GM12874 (cell line): ENCODE measurements around the gene THRB.

Experiments used
- CTCF ChIP-seq: IDR thresholded peaks from 2 replicates; pipeline ENCODE4 v1.5.1; 2011; ENCODE audit warnings: low read depth, mild to moderate bottlenecking, control low read depth, low read length, moderate library complexity; ENCODE audit not compliant: insufficient read depth

The THRB gene

GRCh38 chr3:24286405-24286804 is 208.2 kb downstream of the THRB start:
- TF ChIP-seq CTCF = no peak

DNA sequence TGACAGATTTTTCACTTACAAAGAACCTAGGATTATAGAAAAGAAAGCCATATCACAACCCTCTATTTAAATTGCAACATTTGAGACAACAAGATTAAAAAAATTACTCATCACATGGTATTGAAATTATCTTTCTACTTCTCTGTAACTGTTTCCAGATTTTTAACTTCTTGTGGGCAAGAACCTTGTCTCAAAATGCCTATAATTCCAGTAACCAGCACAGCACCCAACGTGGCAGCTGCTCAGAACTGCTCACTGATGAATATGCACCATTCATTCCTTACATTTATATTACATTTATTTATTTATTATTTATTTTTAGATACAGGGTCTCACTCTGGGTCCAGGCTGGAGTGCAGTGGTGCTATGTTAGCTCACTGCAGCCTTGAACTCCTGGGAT is 216.1 kb downstream of the THRB start:
- TF ChIP-seq CTCF = no peak

- TF ChIP-seq CTCF = no peak
These were observed 221.2 kb downstream of the THRB start for GRCh38 chr3:24273491-24273890.

GRCh38 chr3:24272875-24273274 is 221.8 kb downstream of the THRB start:
- no peak for TF ChIP-seq CTCF

DNA sequence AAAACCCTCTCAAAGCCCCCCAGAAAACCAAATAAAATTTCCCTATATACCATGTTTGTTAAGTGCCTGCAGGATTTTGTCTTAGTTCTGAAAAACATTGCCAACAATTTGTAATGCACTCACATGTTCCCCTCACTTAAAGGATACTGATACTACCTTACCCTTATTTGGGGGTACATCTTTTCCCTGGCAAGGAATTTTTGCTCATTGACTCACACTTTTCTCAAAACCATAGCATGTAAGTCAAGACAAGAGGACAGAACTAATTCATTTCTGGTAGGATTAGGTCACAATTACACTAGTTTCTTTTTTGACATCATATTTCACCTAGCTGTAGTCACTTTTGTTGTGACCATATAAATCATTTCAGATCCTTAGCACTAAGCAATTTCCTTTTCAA is 222.2 kb downstream of the THRB start:
- TF ChIP-seq CTCF = no peak

- no peak for TF ChIP-seq CTCF
These were observed 223.4 kb downstream of the THRB start for GRCh38 chr3:24271228-24271627.

DNA sequence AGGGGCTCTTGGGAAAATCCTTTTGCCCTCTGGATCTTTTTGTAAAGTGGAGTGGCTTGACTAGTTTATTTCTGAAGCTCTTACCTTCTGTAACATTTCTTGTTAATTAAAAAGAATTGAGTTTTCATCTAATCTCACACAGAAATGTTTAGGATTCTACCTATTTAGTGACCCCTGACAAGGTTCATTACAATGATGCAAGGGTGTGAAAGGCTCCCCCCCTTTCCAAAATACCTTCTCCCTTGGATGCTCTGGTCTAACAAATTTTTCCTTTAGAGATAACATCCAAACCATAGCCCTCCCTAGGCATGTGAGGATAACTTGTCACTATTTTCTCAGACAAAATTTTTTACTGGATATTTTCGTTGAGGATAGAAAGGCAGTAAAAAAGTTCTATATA is 223.9 kb downstream of the THRB start:
- TF ChIP-seq CTCF = no peak

DNA sequence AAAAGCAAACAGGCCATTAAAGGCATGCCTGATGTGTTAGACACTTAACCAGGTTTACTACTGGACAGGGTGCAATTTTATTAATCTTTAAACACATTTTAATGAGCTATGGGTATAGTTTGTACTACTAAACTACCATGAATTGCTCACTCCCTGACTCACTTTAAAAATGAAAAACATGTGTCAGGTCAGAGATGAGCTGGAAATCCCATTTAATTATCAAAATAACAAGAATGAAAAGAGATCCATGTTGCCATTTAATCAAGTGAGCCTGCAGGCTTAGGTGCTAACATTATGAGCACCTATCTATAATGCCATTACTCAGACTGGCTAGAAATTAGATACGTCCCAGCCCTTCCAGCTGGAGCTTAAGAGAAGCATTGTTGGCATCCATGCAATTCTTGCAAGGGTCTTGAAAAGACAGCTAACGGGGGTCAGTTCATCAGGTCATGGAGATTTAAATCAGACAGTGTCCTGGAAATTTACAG is 224.4 kb downstream of the THRB start:
- no peak for TF ChIP-seq CTCF
